HUES48 (cell line): Measurements from ENCODE around the gene FBXL17.

Source experiments
- H3K27ac ChIP-seq: one replicate; pipeline ENCODE4 v1.7.0; 2013; ENCODE audit warnings: low read depth, low read length, inconsistent platforms
- H3K27me3 ChIP-seq: 2 replicates; pipeline ENCODE4 v1.6.1; 2013; ENCODE audit warnings: mild to moderate bottlenecking, low read length; ENCODE audit not compliant: control insufficient read depth, insufficient read depth
- H3K36me3 ChIP-seq: 2 replicates; pipeline ENCODE4 v1.6.1; 2013; ENCODE audit warnings: low read length; ENCODE audit not compliant: control insufficient read depth, insufficient read depth
- H3K4me1 ChIP-seq: 2 replicates; pipeline ENCODE4 v1.6.1; 2013; ENCODE audit warnings: mild to moderate bottlenecking, low read length; ENCODE audit not compliant: control insufficient read depth, insufficient read depth
- H3K4me3 ChIP-seq: 2 replicates; pipeline ENCODE4 v1.5.1; 2013; ENCODE audit warnings: mild to moderate bottlenecking, low read depth, low read length
- H3K9ac ChIP-seq: 2 replicates; pipeline ENCODE4 v1.6.1; 2013; ENCODE audit warnings: mild to moderate bottlenecking, low read depth, low read length, moderate library complexity
- H3K9me3 ChIP-seq: 2 replicates; pipeline ENCODE4 v1.6.1; 2013; ENCODE audit warnings: low read length; ENCODE audit not compliant: control insufficient read depth, insufficient read depth

Gene FBXL17

DNA sequence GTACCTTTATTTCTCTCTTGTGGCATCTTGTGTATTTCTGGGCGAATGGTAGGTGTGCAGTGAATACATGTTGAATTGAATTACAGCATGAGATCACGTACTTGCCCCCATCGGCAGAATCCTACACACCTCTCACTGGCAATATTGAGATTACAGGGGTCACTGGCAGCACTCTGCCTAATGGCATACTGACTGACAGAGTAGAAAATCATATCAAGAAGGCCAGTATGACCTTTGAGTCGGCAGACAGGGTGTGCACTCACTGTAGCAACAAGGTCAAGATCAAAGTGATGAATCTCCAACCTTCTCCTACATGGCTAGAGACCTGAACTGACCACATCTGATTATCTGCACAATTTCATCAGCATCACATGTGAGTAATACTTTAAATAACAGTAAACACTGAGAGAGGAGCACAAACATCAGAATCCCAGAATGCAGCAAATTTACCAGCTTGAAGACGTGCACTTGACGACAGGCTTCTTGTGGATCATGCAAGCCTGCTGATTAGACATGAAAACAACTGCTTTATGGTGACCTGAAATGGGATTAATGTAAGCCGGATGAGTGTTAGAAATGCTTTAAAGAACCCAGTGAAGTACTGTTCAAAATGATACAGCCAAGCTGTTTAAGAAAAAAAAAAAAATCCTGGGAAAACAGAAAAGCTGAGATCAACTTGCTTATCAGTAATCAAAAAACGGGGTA, 444.1 kb downstream of the FBXL17 start:
- no peaks in the 10 kb centered on the region for H3K27me3 ChIP-seq
- peaks cover 57% of the 10 kb centered on the region for H3K4me1 ChIP-seq
- no peaks in the 10 kb centered on the region for H3K9me3 ChIP-seq
- no peaks in the 10 kb centered on the region for H3K36me3 ChIP-seq
- no peak overlapping the region for H3K9ac ChIP-seq
- no peak overlapping the region for H3K27ac ChIP-seq
- no peak overlapping the region for H3K4me3 ChIP-seq

GRCh38 chr5:107937204-107937603, 444.7 kb downstream of the FBXL17 start:
- H3K9ac ChIP-seq = no peak overlapping the region
- no peak overlapping the region for H3K27ac ChIP-seq
- no peaks in the 10 kb centered on the region for H3K36me3 ChIP-seq
- H3K4me1 ChIP-seq = peaks cover 63% of the 10 kb centered on the region
- H3K27me3 ChIP-seq = no peaks in the 10 kb centered on the region
- no peaks in the 10 kb centered on the region for H3K9me3 ChIP-seq
- H3K4me3 ChIP-seq = no peak overlapping the region

GRCh38 chr5:107936515-107936914, 445.4 kb downstream of the FBXL17 start:
- Histone ChIP-seq H3K4me1 (peaks cover 63% of the 10 kb centered on the region), H3K36me3 (no peaks in the 10 kb centered on the region), H3K27me3 (no peaks in the 10 kb centered on the region), H3K9ac (no peak overlapping the region), H3K4me3 (no peak overlapping the region), H3K9me3 (no peaks in the 10 kb centered on the region), H3K27ac (no peak overlapping the region)

DNA sequence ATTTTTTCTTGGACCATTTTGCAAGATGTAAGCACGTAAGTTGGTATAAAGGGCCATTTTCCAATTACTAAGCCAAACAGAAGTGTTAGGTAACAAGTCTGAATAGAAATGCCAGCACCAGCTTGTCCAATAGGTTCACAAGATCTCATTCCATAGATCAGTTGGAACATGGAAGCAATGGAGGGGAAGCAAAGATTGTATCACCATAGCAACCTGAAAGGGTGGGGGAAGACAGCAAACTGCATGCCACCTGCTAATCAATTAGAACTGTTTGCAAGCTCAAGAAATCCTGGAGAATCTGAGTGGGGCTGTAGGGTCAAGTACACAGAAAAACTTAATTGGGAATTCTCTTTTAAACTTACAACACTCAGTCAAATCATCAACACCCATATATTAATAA, 446.3 kb downstream of the FBXL17 start:
- peak overlapping the region; percentile 4 for H3K27ac ChIP-seq
- H3K27me3 ChIP-seq = no peaks in the 10 kb centered on the region
- H3K36me3 ChIP-seq = no peaks in the 10 kb centered on the region
- H3K9ac ChIP-seq = no peak overlapping the region
- no peaks in the 10 kb centered on the region for H3K9me3 ChIP-seq
- no peak overlapping the region for H3K4me3 ChIP-seq
- H3K4me1 ChIP-seq = peaks cover 63% of the 10 kb centered on the region

DNA sequence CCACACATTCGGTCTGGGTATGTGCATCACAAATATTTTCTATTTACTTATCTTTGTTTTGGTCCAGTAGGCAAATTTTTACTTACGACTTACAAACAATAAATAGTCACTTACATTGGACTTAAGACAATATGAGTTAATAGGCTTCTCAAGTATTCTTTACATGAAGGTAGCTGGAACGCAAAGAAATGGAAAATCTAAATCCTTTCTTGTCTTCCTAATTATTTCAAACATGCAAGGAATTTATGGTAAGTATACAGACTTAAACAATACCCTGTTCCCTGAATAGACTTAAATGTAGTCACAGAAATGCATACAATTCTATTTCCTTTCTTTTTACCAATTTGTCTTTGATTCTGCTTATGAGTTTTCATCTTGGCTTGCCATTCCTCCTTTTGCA, 448.6 kb downstream of the FBXL17 start:
- Histone ChIP-seq H3K27me3 (no peaks in the 10 kb centered on the region), H3K36me3 (no peaks in the 10 kb centered on the region), H3K9ac (no peak overlapping the region), H3K27ac (peak overlapping the region; percentile 21), H3K9me3 (no peaks in the 10 kb centered on the region), H3K4me3 (no peak overlapping the region), H3K4me1 (peaks cover 57% of the 10 kb centered on the region)

- Histone ChIP-seq H3K27me3 (no peaks in the 10 kb centered on the region), H3K4me3 (no peak overlapping the region), H3K36me3 (no peaks in the 10 kb centered on the region), H3K4me1 (peaks cover 42% of the 10 kb centered on the region), H3K9ac (no peak overlapping the region), H3K27ac (no peak overlapping the region), H3K9me3 (no peaks in the 10 kb centered on the region)
Measured at GRCh38 chr5:107930891-107931290, 451.0 kb downstream of the FBXL17 start.

GRCh38 chr5:107930092-107930491, 451.8 kb downstream of the FBXL17 start:
- Histone ChIP-seq H3K4me3 (no peak overlapping the region), H3K27me3 (no peaks in the 10 kb centered on the region), H3K36me3 (no peaks in the 10 kb centered on the region), H3K4me1 (peaks cover 39% of the 10 kb centered on the region), H3K27ac (no peak overlapping the region), H3K9me3 (no peaks in the 10 kb centered on the region), H3K9ac (no peak overlapping the region)

- H3K27ac ChIP-seq = no peak overlapping the region
- no peaks in the 10 kb centered on the region for H3K27me3 ChIP-seq
- no peak overlapping the region for H3K4me3 ChIP-seq
- H3K4me1 ChIP-seq = peaks cover 29% of the 10 kb centered on the region
- H3K9me3 ChIP-seq = no peaks in the 10 kb centered on the region
- H3K36me3 ChIP-seq = no peaks in the 10 kb centered on the region
- H3K9ac ChIP-seq = no peak overlapping the region
Measured at GRCh38 chr5:107929080-107929479, 452.8 kb downstream of the FBXL17 start.

DNA sequence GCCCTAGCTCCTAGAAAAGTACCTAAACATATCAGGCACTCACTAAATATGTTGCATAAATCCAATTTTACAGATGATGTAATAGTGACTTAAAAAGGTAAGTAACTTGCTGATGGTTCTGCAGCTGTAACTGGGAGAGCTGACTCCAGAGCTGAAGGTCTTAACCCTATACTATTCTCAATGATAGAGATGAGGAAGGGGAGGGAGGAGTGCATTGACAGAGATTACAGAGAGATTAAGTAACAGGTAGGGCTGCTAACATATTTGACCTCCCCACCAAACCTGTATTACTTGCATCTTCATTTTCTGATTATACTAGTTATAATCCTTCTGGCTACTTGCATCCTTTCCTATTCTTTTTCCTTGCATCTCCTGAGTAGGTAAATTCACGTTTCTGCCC, 455.8 kb downstream of the FBXL17 start:
- H3K9ac ChIP-seq = no peak overlapping the region
- no peaks in the 10 kb centered on the region for H3K9me3 ChIP-seq
- H3K27ac ChIP-seq = no peak overlapping the region
- no peaks in the 10 kb centered on the region for H3K27me3 ChIP-seq
- peaks cover 10% of the 10 kb centered on the region for H3K4me1 ChIP-seq
- H3K36me3 ChIP-seq = no peaks in the 10 kb centered on the region
- no peak overlapping the region for H3K4me3 ChIP-seq

DNA sequence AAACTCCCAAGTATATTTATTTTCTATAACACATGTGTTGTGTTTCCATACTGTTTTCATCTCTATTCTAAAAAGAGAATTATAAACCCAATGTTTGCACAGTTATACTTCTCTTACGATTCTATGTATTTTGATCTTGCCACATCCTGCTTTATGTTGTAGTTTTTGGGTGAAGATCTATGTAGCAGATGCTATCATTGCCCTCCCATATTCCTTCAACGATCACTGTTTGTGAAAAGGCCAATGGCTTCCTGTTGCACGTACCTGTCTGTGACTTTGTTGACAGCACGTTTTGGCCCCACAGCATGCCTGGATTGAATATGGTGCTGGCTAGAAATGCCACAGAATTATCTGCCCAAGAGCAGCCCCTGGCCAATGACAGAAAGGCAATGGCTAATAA, 456.7 kb downstream of the FBXL17 start:
- Histone ChIP-seq H3K36me3 (no peaks in the 10 kb centered on the region), H3K4me3 (no peak overlapping the region), H3K9ac (no peak overlapping the region), H3K4me1 (peaks cover 10% of the 10 kb centered on the region), H3K27me3 (no peaks in the 10 kb centered on the region), H3K9me3 (no peaks in the 10 kb centered on the region), H3K27ac (no peak overlapping the region)

DNA sequence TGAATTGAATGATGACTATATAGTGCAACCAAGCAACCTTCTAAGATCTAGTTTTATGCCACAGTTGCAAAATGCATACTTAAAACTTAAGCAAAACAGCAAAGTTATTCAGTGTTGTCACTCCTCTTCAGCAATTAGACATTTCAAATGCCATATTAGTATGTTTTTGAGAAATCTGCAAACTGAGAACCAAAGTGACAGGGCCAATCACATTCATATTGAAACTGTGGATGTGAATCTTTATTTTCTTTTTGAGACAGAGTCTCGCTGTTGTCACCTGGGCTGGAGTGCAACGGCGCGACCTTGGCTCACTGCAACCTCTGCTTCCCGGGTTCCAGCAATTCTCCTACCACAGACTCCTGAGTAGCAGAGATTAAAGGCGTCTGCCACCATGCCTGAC, 461.9 kb downstream of the FBXL17 start:
- Histone ChIP-seq H3K4me3 (no peak overlapping the region), H3K9me3 (no peaks in the 10 kb centered on the region), H3K27me3 (no peaks in the 10 kb centered on the region)

More for the DNA sequence above, 461.9 kb downstream of the FBXL17 start:
- Histone ChIP-seq H3K4me1 (0 out of 2 replicates have a peak, but pooled peaks cover 6% of the 10 kb centered on the region), H3K9ac (no peak overlapping the region), H3K27ac (no peak overlapping the region), H3K36me3 (no peaks in the 10 kb centered on the region)
